ENCODE data around the gene CLDN20.
"Not testable (repeated sequence)": the region's sequence is repeated elsewhere in the genome, so short reads cannot be mapped to it uniquely, and the experiment has no call there.

The CLDN20 gene

GRCh38 chr6:155228546-155229166, 35.2 kb upstream of the CLDN20 start:
- no peaks in the 10 kb centered on the region for H3K9me2 ChIP-seq (replicated peaks; ENCODE audit: control insufficient read depth, low read length)

GRCh38 chr6:155230975-155231374, 32.8 kb upstream of the CLDN20 start:
- not testable (repeated sequence) for H3K4me2 ChIP-seq (ENCODE audit: low read length); H3K4me3 ChIP-seq (ENCODE audit: low read length); H3K36me3 ChIP-seq (ENCODE audit: control insufficient read depth, low read length); H3K9me2 ChIP-seq (replicated peaks; ENCODE audit: control insufficient read depth, low read length); H3K4me1 ChIP-seq (ENCODE audit: control insufficient read depth, low read length); H3K79me2 ChIP-seq (ENCODE audit: control insufficient read depth, low read length); H3F3A ChIP-seq (ENCODE audit: control insufficient read depth, insufficient read depth); H3K27me3 ChIP-seq (ENCODE audit: control insufficient read depth, low read length); H3K9me3 ChIP-seq (ENCODE audit: control insufficient read depth, insufficient read depth, low read length); H4K20me1 ChIP-seq (ENCODE audit: control insufficient read depth, insufficient read depth, low read depth, low read length); H3K27ac ChIP-seq (ENCODE audit: low read depth, low read length)

More at GRCh38 chr6:155228546-155229166, 35.2 kb upstream of the CLDN20 start:
- Histone ChIP-seq H3K4me1 (ENCODE audit: control insufficient read depth, low read length) (no peaks in the 10 kb centered on the region), H3K79me2 (ENCODE audit: control insufficient read depth, low read length) (no peaks in the 10 kb centered on the region), H3F3A (ENCODE audit: control insufficient read depth, insufficient read depth) (no peaks in the 10 kb centered on the region), H3K27me3 (ENCODE audit: control insufficient read depth, low read length) (no peaks in the 10 kb centered on the region), H3K4me3 (ENCODE audit: low read length) (no peak overlapping the region), H3K27ac (ENCODE audit: low read depth, low read length) (no peak overlapping the region), H4K20me1 (ENCODE audit: control insufficient read depth, insufficient read depth, low read depth, low read length) (no peaks in the 10 kb centered on the region), H3K4me2 (ENCODE audit: low read length) (no peak overlapping the region), H3K9me3 (ENCODE audit: control insufficient read depth, insufficient read depth, low read length) (no peaks in the 10 kb centered on the region), H3K36me3 (ENCODE audit: control insufficient read depth, low read length) (no peaks in the 10 kb centered on the region)
- TF ChIP-seq EZH2phosphoT487 (IDR thresholded peaks at IDR 0.05; ENCODE audit: borderline replicate concordance, low read length) (no peak), CTCF (IDR thresholded peaks at IDR 0.05; ENCODE audit: low read depth, low read length, poor library complexity, severe bottlenecking) (no peak)

- TF ChIP-seq EZH2phosphoT487 (IDR thresholded peaks at IDR 0.05; ENCODE audit: borderline replicate concordance, low read length) (no peak), CTCF (IDR thresholded peaks at IDR 0.05; ENCODE audit: low read depth, low read length, poor library complexity, severe bottlenecking) (no peak)
- no peak overlapping the region for H3K4me2 ChIP-seq (ENCODE audit: low read length)
- H3F3A ChIP-seq (ENCODE audit: control insufficient read depth, insufficient read depth) = no peaks in the 10 kb centered on the region
- H4K20me1 ChIP-seq (ENCODE audit: control insufficient read depth, insufficient read depth, low read depth, low read length) = no peaks in the 10 kb centered on the region
- peaks cover 7% of the 10 kb centered on the region; the same call in 1 of the 2 replicates for H3K9me3 ChIP-seq (ENCODE audit: control insufficient read depth, insufficient read depth, low read length)
- H3K27me3 ChIP-seq (ENCODE audit: control insufficient read depth, low read length) = no peaks in the 10 kb centered on the region
- H3K79me2 ChIP-seq (ENCODE audit: control insufficient read depth, low read length) = no peaks in the 10 kb centered on the region
- no peaks in the 10 kb centered on the region for H3K9me2 ChIP-seq (replicated peaks; ENCODE audit: control insufficient read depth, low read length)
- no peak overlapping the region for H3K4me3 ChIP-seq (ENCODE audit: low read length)
- H3K4me1 ChIP-seq (ENCODE audit: control insufficient read depth, low read length) = no peaks in the 10 kb centered on the region
- H3K27ac ChIP-seq (ENCODE audit: low read depth, low read length) = no peak overlapping the region
- H3K36me3 ChIP-seq (ENCODE audit: control insufficient read depth, low read length) = no peaks in the 10 kb centered on the region
Observed at GRCh38 chr6:155232848-155233247, 31.0 kb upstream of the CLDN20 start.

GRCh38 chr6:155234167-155234566, 29.6 kb upstream of the CLDN20 start:
- H3K36me3 ChIP-seq (ENCODE audit: control insufficient read depth, low read length) = no peaks in the 10 kb centered on the region
- peaks cover 8% of the 10 kb centered on the region; the same call in 1 of the 2 replicates for H3K9me3 ChIP-seq (ENCODE audit: control insufficient read depth, insufficient read depth, low read length)
- no peak overlapping the region for H3K27ac ChIP-seq (ENCODE audit: low read depth, low read length)
- TF ChIP-seq CTCF (IDR thresholded peaks at IDR 0.05; ENCODE audit: low read depth, low read length, poor library complexity, severe bottlenecking) (no peak), EZH2phosphoT487 (IDR thresholded peaks at IDR 0.05; ENCODE audit: borderline replicate concordance, low read length) (no peak)
- no peaks in the 10 kb centered on the region for H3K79me2 ChIP-seq (ENCODE audit: control insufficient read depth, low read length)
- no peaks in the 10 kb centered on the region for H4K20me1 ChIP-seq (ENCODE audit: control insufficient read depth, insufficient read depth, low read depth, low read length)
- no peak overlapping the region for H3K4me3 ChIP-seq (ENCODE audit: low read length)
- H3K9me2 ChIP-seq (replicated peaks; ENCODE audit: control insufficient read depth, low read length) = no peaks in the 10 kb centered on the region
- H3K4me1 ChIP-seq (ENCODE audit: control insufficient read depth, low read length) = no peaks in the 10 kb centered on the region
- no peaks in the 10 kb centered on the region for H3F3A ChIP-seq (ENCODE audit: control insufficient read depth, insufficient read depth)
- no peaks in the 10 kb centered on the region for H3K27me3 ChIP-seq (ENCODE audit: control insufficient read depth, low read length)
- no peak overlapping the region for H3K4me2 ChIP-seq (ENCODE audit: low read length)

Data from DOHH2 (cell line).